ENCODE measurements around the gene NFATC3.
A peak's percentile ranks its signal among the peaks of the same experiment; 100 is the strongest.

The NFATC3 gene

GRCh38 chr16:68085259-68086071 lies at the start of gene NFATC3:
TSS of gene NFATC3 (plus strand) at chr16:68085370. CDS start at chr16:68085682, 312 bp downstream.
- DNase-seq: peak; percentile 69

GRCh38 chr16:68037841-68038597 lies 47.2 kb upstream of the NFATC3 start:
- no peak for DNase-seq

- DNase-seq: peak; percentile 21
Observed at GRCh38 chr16:68040506-68041288, 44.5 kb upstream of the NFATC3 start.

GRCh38 chr16:68041783-68042182 lies 43.4 kb upstream of the NFATC3 start:
- no peak for DNase-seq

- no peak for DNase-seq
Observed at GRCh38 chr16:68046106-68046505, 39.1 kb upstream of the NFATC3 start.

- DNase-seq: no peak
Observed at GRCh38 chr16:68047987-68048386, 37.2 kb upstream of the NFATC3 start.

- DNase-seq: no peak
Observed at GRCh38 chr16:68049449-68049848, 35.7 kb upstream of the NFATC3 start.

GRCh38 chr16:68055395-68055794 lies 29.8 kb upstream of the NFATC3 start:
- no peak for DNase-seq

GRCh38 chr16:68059804-68060203 lies 25.4 kb upstream of the NFATC3 start:
- DNase-seq: no peak

GRCh38 chr16:68061396-68061795 lies 23.8 kb upstream of the NFATC3 start:
- DNase-seq: no peak

GRCh38 chr16:68062910-68063393 lies 22.2 kb upstream of the NFATC3 start:
- DNase-seq: no peak

GRCh38 chr16:68064791-68065365 lies 20.3 kb upstream of the NFATC3 start:
- DNase-seq: no peak

- DNase-seq: no peak
Observed at GRCh38 chr16:68065716-68066305, 19.4 kb upstream of the NFATC3 start.

GRCh38 chr16:68066763-68067162 lies 18.4 kb upstream of the NFATC3 start:
- DNase-seq: no peak

GRCh38 chr16:68068926-68069325 lies 16.2 kb upstream of the NFATC3 start:
- DNase-seq: no peak

- no peak for DNase-seq
Observed at GRCh38 chr16:68069511-68070248, 15.5 kb upstream of the NFATC3 start.

GRCh38 chr16:68070249-68070730 lies 14.9 kb upstream of the NFATC3 start:
- no peak for DNase-seq

- no peak for DNase-seq
Observed at GRCh38 chr16:68070806-68071517, 14.2 kb upstream of the NFATC3 start.

GRCh38 chr16:68071518-68071901 lies 13.7 kb upstream of the NFATC3 start:
- no peak for DNase-seq

GRCh38 chr16:68072038-68072695 lies 13.0 kb upstream of the NFATC3 start:
- no peak for DNase-seq

Measured in NCI-H1417 treated with DMSO at 0.1 percent for 48 hours (cell line).